GM23338 (cell line): ENCODE measurements around the gene FAM168A.

Experiments
- CREB1 ChIP-seq: fragments of 250-450 bp; sonication (Bioruptor Pico); IDR thresholded peaks from 2 replicates; pipeline ENCODE4 v1.5.0; 2020; ENCODE audit warnings: low read depth, mild to moderate bottlenecking, moderate library complexity
- CTCF ChIP-seq, 2 experiments: fragments of 200-600 bp in 1 of 2; sonication (generic) in 1 of 2; conservative IDR thresholded peaks; 2 replicates each; pipeline versions ENCODE4 v1.5.1 to v1.6.1; 2016 to 2017; ENCODE audit warnings: antibody characterized with exemption in 2 of 2, low read depth in 2 of 2, mild to moderate bottlenecking in 2 of 2, moderate library complexity in 1 of 2
- EZH2 ChIP-seq: fragments of 200-600 bp; sonication (generic); IDR thresholded peaks from one replicate; pipeline ENCODE4 v1.8.0; 2017; ENCODE audit warnings: antibody characterized with exemption, mild to moderate bottlenecking, low read depth; ENCODE audit not compliant: unreplicated experiment
- EZH2phosphoT487 ChIP-seq: fragments of 200-600 bp; sonication (generic); IDR thresholded peaks from one replicate; pipeline ENCODE4 v1.8.1; 2018; ENCODE audit warnings: antibody characterized with exemption; ENCODE audit not compliant: unreplicated experiment
- JUNB ChIP-seq: IDR thresholded peaks from one replicate; pipeline ENCODE4 v1.6.1; 2016; ENCODE audit warnings: antibody characterized with exemption; ENCODE audit not compliant: unreplicated experiment
- POLR2AphosphoS5 ChIP-seq: IDR thresholded peaks from 2 replicates; pipeline ENCODE4 v1.6.1; 2016; ENCODE audit warnings: antibody characterized with exemption, low read depth
- REST ChIP-seq: IDR thresholded peaks from one replicate; pipeline ENCODE4 v1.6.1; 2018; ENCODE audit warnings: antibody characterized with exemption; ENCODE audit not compliant: unreplicated experiment

- TF ChIP-seq CTCF (conservative IDR thresholded peaks at IDR 0.05; ENCODE audit: low read depth in 2 of 2) (no peak), REST (no peak), JUNB (no peak), POLR2AphosphoS5 (no peak), CREB1 (no peak), EZH2 (no peak), EZH2phosphoT487 (no peak)
Observed at GRCh38 chr11:73446766-73447165, 151.1 kb downstream of the FAM168A start.
